Tibial nerve (tissue), 4 donors: ENCODE measurements around the gene SORCS2. TPM values are rescaled to one million over a fixed set of nuclear protein-coding genes. Genes with fewer than 3 reads are reported as not detected.

Experiments
- DNase-seq, 2 donors: peaks; one replicate each; pipeline ENCODE4 v3.0.0-alpha.2; 2019; ENCODE audit warnings: low spot score in 2 of 2
- H3K27ac ChIP-seq, 4 donors: fragments of 200-600 bp; sonication (generic) in 3 of 4; one replicate each; pipeline ENCODE4 v1.5.1; 2017 to 2019; ENCODE audit warnings: mild to moderate bottlenecking in 1 of 4
- H3K27me3 ChIP-seq, 2 donors: fragments of 200-600 bp; sonication (generic) in 1 of 2; one replicate each; pipeline versions ENCODE4 v1.5.1 to v1.6.0; 2017 to 2019
- H3K36me3 ChIP-seq, 3 donors: fragments of 200-600 bp; sonication (generic); one replicate each; pipeline ENCODE4 v1.5.1; 2018 to 2019
- H3K4me1 ChIP-seq, 4 donors: fragments of 200-600 bp; sonication (generic) in 3 of 4; one replicate each; pipeline ENCODE4 v1.5.1; 2017 to 2019
- H3K4me3 ChIP-seq, 4 donors: fragments of 200-600 bp; sonication (generic) in 3 of 4; one replicate each; pipeline ENCODE4 v1.5.1; 2017 to 2019; ENCODE audit warnings: mild to moderate bottlenecking in 1 of 4, moderate library complexity in 1 of 4
- H3K9me3 ChIP-seq, 4 donors: fragments of 200-600 bp; sonication (generic) in 3 of 4; one replicate each; pipeline ENCODE4 v1.5.1; 2017 to 2019
- EP300 ChIP-seq, 2 donors: sonication (generic); formaldehyde crosslinking; IDR thresholded peaks; one replicate each; pipeline ENCODE4 v1.6.1; 2017; ENCODE audit warnings: antibody characterized with exemption in 2 of 2, mild to moderate bottlenecking in 1 of 2
- POLR2A ChIP-seq, 2 donors: fragments of 450-650 bp; IDR thresholded peaks; one replicate each; pipeline ENCODE4 v1.6.1; 2017; ENCODE audit warnings: antibody characterized with exemption in 2 of 2, mild to moderate bottlenecking in 2 of 2, moderate library complexity in 2 of 2
- WGBS, 2 donors: methylation state at CpG; one replicate each; pipeline ENCODE4 v1.1.5; 2018; 5-methylcytosine and 5-hydroxymethylcytosine counted together
- total RNA-seq, 4 donors: library from RNA; depleted of rRNA; stranded (reverse); fragments of >200 nt; gene quantifications; one replicate each; pipeline ENCODE4 v1.1.0, GENCODE V29; 2016
- TF ChIP-seq, protein P1 (sequence below), 5 experiments: fragments of 200-600 bp in 3 of 5; fragments of 450-650 bp in 2 of 5; sonication (generic) in 3 of 5; IDR thresholded peaks; one replicate each; pipeline ENCODE4 v1.5.1; 2016 to 2019; ENCODE audit warnings: antibody characterized with exemption in 5 of 5, mild to moderate bottlenecking in 3 of 5, moderate library complexity in 2 of 5

The SORCS2 gene
- total RNA-seq, 4 donors from 2014 or later = 15.6 to 48.9 (median 38.3) TPM

DNA sequence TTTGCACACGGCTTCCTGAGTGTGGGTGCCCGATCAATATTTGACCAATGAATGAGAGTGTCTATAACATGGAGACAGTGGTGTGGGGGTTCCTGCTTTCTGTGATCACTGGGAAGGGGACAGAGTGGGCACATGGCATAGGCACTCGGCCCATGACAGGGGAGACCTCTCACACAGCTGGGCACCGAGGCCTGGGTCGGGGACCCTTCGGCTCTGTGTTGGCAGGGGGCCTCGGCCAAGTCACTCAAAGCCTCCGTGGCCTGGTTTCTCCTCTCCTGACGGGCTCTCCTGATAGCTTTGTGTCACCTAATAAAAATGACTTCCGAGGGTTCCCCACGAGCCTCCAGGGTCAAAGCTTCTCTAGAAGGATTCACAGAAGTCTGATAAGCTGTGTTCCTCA lies 286.3 kb downstream of the SORCS2 start:
- H3K27ac ChIP-seq = no peak overlapping the region
- WGBS, 2 donors = 57 to 84% methylated on average over 10 to 11 of the region's 11 CpGs
- no peaks in the 10 kb centered on the region for H3K4me1 ChIP-seq
- no peaks in the 10 kb centered on the region for H3K36me3 ChIP-seq
- no peaks in the 10 kb centered on the region for H3K27me3 ChIP-seq
- no peak overlapping the region for H3K4me3 ChIP-seq
- TF ChIP-seq EP300 (IDR thresholded peaks at IDR 0.05) = no peak
- TF ChIP-seq, protein P1, sequence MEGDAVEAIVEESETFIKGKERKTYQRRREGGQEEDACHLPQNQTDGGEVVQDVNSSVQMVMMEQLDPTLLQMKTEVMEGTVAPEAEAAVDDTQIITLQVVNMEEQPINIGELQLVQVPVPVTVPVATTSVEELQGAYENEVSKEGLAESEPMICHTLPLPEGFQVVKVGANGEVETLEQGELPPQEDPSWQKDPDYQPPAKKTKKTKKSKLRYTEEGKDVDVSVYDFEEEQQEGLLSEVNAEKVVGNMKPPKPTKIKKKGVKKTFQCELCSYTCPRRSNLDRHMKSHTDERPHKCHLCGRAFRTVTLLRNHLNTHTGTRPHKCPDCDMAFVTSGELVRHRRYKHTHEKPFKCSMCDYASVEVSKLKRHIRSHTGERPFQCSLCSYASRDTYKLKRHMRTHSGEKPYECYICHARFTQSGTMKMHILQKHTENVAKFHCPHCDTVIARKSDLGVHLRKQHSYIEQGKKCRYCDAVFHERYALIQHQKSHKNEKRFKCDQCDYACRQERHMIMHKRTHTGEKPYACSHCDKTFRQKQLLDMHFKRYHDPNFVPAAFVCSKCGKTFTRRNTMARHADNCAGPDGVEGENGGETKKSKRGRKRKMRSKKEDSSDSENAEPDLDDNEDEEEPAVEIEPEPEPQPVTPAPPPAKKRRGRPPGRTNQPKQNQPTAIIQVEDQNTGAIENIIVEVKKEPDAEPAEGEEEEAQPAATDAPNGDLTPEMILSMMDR (IDR thresholded peaks at IDR 0.05) = no peak
- no peak for TF ChIP-seq POLR2A (IDR thresholded peaks at IDR 0.05)
- no peaks in the 10 kb centered on the region for H3K9me3 ChIP-seq
- no peak for DNase-seq

DNA sequence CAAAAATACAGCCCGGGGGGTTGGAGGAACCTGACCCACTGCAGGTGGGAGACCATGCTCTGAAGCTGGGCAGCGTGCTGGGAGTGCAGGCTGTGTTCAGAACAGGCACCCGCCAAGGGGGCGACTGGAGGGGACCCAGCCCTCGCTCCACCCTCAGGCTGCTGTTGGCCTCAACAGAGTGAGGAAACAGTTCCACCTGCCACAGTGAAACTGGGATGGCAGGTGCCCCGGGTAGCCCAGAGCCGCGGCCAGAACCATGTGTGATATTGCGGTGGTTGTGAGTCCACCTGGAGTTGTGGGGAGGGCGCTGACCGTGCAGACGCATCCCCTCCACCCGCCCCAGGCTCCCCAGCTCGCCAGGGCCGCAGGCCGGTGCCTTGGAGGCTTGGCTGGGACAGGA lies 288.1 kb downstream of the SORCS2 start:
- Histone ChIP-seq H3K36me3 (no peaks in the 10 kb centered on the region), H3K4me3 (no peak overlapping the region), H3K4me1 (peaks cover 0 to 6% (median 0%) of the 10 kb centered on the region in 4 donors), H3K27ac (no peak overlapping the region), H3K9me3 (no peaks in the 10 kb centered on the region), H3K27me3 (no peaks in the 10 kb centered on the region)
- DNase-seq = no peak
- TF ChIP-seq, protein P1 (IDR thresholded peaks at IDR 0.05) = no peak
- TF ChIP-seq EP300 (IDR thresholded peaks at IDR 0.05) = no peak
- WGBS, 2 donors = 87 to 96% methylated on average over 9 to 16 of the region's 16 CpGs

DNA sequence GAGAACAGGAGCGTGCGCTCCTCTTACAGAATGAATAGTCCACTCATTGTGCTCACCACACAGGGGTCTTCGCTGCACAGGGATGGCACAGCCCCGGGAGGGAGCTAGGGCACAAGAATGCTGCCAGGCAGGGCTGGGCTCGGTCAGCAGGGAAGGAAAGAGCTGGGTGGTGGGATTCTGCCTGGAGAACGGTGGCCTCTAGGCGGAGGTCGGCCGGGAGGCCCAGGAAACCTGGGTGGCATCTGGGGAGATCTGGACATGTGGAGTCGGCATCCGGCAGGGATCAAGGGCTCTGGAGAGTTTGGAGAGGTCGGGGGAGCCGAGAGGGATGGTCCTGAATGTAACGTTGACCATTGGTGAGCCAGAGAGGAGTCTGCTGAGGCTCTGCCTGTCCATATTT lies 288.9 kb downstream of the SORCS2 start:
- 81 to 90% methylated on average over 14 of the region's 14 CpGs for WGBS, 2 donors
- no peak overlapping the region for H3K27ac ChIP-seq
- TF ChIP-seq, protein P1 (IDR thresholded peaks at IDR 0.05) = no peak
- no peak for TF ChIP-seq POLR2A (IDR thresholded peaks at IDR 0.05)
- no peak for TF ChIP-seq EP300 (IDR thresholded peaks at IDR 0.05)
- H3K36me3 ChIP-seq = no peaks in the 10 kb centered on the region
- peaks cover 0 to 8% (median 0%) of the 10 kb centered on the region in 4 donors for H3K4me1 ChIP-seq
- H3K9me3 ChIP-seq = no peaks in the 10 kb centered on the region
- H3K27me3 ChIP-seq = no peaks in the 10 kb centered on the region
- no peak for DNase-seq
- no peak overlapping the region for H3K4me3 ChIP-seq

DNA sequence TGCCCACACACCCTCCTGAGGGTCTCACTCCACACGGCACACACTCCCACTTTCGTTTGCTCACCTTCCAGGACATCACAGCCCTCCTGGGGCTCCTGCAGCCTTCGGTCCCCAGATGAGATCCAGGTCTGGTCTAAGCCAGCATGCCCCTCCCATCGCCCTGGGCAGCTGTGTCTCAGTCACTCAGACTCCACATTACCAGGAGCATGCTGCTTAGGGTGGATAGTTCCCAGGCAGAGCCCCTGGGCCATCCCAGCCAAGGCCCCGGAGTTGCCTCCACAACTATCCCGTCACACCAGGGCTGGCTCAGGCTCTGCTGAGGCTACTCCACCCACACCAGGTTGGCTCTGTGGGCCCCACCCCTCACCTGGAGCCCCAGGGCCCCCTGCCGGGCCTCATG lies 292.8 kb downstream of the SORCS2 start:
- Histone ChIP-seq H3K36me3 (no peaks in the 10 kb centered on the region), H3K27me3 (no peaks in the 10 kb centered on the region), H3K4me3 (no peak overlapping the region), H3K9me3 (no peaks in the 10 kb centered on the region), H3K27ac (no peak overlapping the region), H3K4me1 (peaks cover 0 to 8% (median 0%) of the 10 kb centered on the region in 4 donors)
- DNase-seq = no peak
- WGBS, 2 donors = 76 to 83% methylated on average over 7 of the region's 7 CpGs
- TF ChIP-seq POLR2A (IDR thresholded peaks at IDR 0.05) (no peak), EP300 (IDR thresholded peaks at IDR 0.05) (no peak)
- TF ChIP-seq, protein P1 (IDR thresholded peaks at IDR 0.05) = no peak

DNA sequence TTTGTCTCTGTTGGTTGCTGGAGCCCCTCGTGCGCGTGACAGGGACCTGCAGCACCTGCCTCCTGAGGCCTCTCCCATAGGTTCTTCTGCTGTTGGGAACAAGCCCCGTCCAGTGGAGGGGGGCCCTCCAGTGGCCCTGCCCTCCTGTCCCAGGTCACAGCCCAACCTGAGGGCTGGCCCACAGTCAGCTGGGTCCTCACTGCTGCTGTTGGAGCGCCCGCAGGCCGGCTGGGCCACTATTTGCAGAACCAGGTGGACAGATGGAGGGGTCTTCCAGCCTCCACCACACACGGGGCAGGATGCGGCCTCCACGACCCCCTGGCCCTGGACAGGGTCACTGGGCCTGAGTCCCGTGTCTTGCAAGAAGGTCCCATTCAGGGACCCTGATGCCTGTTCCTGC lies 293.8 kb downstream of the SORCS2 start:
- TF ChIP-seq POLR2A (IDR thresholded peaks at IDR 0.05) = no peak
- TF ChIP-seq, protein P1 (IDR thresholded peaks at IDR 0.05) = no peak
- TF ChIP-seq EP300 (IDR thresholded peaks at IDR 0.05) = no peak
- Histone ChIP-seq H3K4me1 (peaks cover 0 to 8% (median 0%) of the 10 kb centered on the region in 4 donors), H3K36me3 (no peaks in the 10 kb centered on the region), H3K27ac (no peak overlapping the region), H3K27me3 (no peaks in the 10 kb centered on the region), H3K9me3 (peaks cover 0 to 6% (median 0%) of the 10 kb centered on the region in 4 donors), H3K4me3 (no peak overlapping the region)
- 77 to 85% methylated on average over 10 to 11 of the region's 11 CpGs for WGBS, 2 donors
- DNase-seq = no peak
